ENCODE measurements around the gene EMC10. TPM values are rescaled to one million over a fixed set of nuclear protein-coding genes. Genes with fewer than 3 reads are reported as not detected.

EMC10 gene
- total RNA-seq, 1 experiment from 2014 or later = 109 TPM

DNA sequence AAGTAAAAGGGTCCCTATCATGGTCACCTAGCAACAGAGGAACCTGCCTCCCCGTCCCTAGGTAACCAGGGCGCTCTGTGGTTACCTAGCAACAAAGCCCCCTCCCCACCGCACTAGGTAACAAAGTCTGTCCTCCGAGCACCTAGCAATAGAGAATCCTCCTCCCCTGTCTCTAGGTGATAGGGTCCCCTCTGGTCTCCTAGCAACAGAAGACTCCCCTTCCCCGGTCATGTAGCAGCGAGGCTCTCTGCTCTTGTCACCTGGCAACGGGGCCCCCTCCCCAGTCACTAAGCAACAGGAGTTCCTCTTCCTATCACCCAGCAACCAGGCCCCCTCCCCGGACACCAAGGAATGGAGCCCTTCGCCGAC, 34.4 kb downstream of the EMC10 start:
- H3K4me3 Mint-ChIP-seq = peak overlapping the region; percentile 81 to 87
- Histone ChIP-seq H2BK12ac (ENCODE audit: insufficient read length, low read depth, low read length) (no peak overlapping the region), H3T11ph (ENCODE audit: low read length) (no peak overlapping the region), H3K4me1 (ENCODE audit: insufficient read depth, low read length) (no peaks in the 10 kb centered on the region), H3K79me1 (ENCODE audit: insufficient read depth, low read depth, low read length, poor library complexity, severe bottlenecking) (no peaks in the 10 kb centered on the region), H3K56ac (ENCODE audit: insufficient read length, low read depth, low read length) (no peak overlapping the region), H3K4ac (ENCODE audit: low read depth, low read length) (no peak overlapping the region), H3K18ac (ENCODE audit: insufficient read length, low read depth, low read length) (no peak overlapping the region), H3K4me2 (ENCODE audit: insufficient read depth, insufficient read length, low read length) (peak overlapping the region; percentile 57), H2BK20ac (ENCODE audit: low read depth, low read length, poor library complexity, severe bottlenecking) (no peak overlapping the region), H2BK120ac (ENCODE audit: low read depth, low read length, poor library complexity, severe bottlenecking) (no peak overlapping the region), H4K5ac (ENCODE audit: insufficient read length, low read depth, low read length) (no peak overlapping the region), H2BK5ac (ENCODE audit: insufficient read length, low read length) (no peak overlapping the region), H2BK15ac (ENCODE audit: low read depth, low read length) (no peak overlapping the region), H4K20me1 (ENCODE audit: control insufficient read depth, insufficient read depth, insufficient read length) (no peaks in the 10 kb centered on the region), H2AK5ac (ENCODE audit: insufficient read length, low read length) (no peak overlapping the region), H3K23ac (ENCODE audit: insufficient read length, low read depth, low read length) (no peak overlapping the region), H2AFZ (ENCODE audit: low read length) (no peak overlapping the region), H3K9me3 (ENCODE audit: control insufficient read depth, low read depth, low read length) (no peaks in the 10 kb centered on the region), H3K79me2 (ENCODE audit: insufficient read depth, low read length) (no peaks in the 10 kb centered on the region), H3K9ac (ENCODE audit: extremely low read depth, insufficient read length, low read length) (no peak overlapping the region), H3K23me2 (ENCODE audit: insufficient read length, low read depth, low read length, poor library complexity, severe bottlenecking) (no peaks in the 10 kb centered on the region), H4K8ac (replicated peaks; ENCODE audit: insufficient read length, low read depth, low read length) (no peak overlapping the region), H3K27me3 (ENCODE audit: insufficient read depth, low read length) (peaks cover 2% of the 10 kb centered on the region; the same call in 1 of the 2 replicates), H4K91ac (ENCODE audit: insufficient read length, low read depth, low read length) (no peak overlapping the region), H3K27ac (ENCODE audit: insufficient read length, low read depth, low read length) (no peak overlapping the region), H3K14ac (ENCODE audit: insufficient read depth, low read length) (0 out of 2 replicates have a peak overlapping the region, but pooled peaks have one; percentile 9)
- peaks cover 7 to 27% of the 10 kb centered on the region in 2 experiments for H3K4me1 Mint-ChIP-seq
- no peaks in the 10 kb centered on the region; a peak in 1 of 7 replicates for H3K36me3 Mint-ChIP-seq (ENCODE audit: insufficient read depth in 1 of 3, low read depth in 3 of 3)
- DNase-seq = no peak
- peaks cover 50% of the 10 kb centered on the region for H3K27me3 Mint-ChIP-seq (ENCODE audit: low read depth)
- TF ChIP-seq, protein P1, sequence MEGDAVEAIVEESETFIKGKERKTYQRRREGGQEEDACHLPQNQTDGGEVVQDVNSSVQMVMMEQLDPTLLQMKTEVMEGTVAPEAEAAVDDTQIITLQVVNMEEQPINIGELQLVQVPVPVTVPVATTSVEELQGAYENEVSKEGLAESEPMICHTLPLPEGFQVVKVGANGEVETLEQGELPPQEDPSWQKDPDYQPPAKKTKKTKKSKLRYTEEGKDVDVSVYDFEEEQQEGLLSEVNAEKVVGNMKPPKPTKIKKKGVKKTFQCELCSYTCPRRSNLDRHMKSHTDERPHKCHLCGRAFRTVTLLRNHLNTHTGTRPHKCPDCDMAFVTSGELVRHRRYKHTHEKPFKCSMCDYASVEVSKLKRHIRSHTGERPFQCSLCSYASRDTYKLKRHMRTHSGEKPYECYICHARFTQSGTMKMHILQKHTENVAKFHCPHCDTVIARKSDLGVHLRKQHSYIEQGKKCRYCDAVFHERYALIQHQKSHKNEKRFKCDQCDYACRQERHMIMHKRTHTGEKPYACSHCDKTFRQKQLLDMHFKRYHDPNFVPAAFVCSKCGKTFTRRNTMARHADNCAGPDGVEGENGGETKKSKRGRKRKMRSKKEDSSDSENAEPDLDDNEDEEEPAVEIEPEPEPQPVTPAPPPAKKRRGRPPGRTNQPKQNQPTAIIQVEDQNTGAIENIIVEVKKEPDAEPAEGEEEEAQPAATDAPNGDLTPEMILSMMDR (conservative IDR thresholded peaks at IDR 0.05) = no peak
- H3K27ac Mint-ChIP-seq = peak overlapping the region; percentile 70 to 97 (median 89); a peak in 5 of 7 replicates
- WGBS (ENCODE audit: extremely low coverage, insufficient read length, low lambda C conversion rate) = no CpG with 5 or more reads among the region's 10 CpGs
- no peaks in the 10 kb centered on the region; a peak in 1 of 5 replicates for H3K9me3 Mint-ChIP-seq
